H1 (cell line): ENCODE data around the gene GMNN. TPM values are rescaled to one million over a fixed set of nuclear protein-coding genes. Genes with fewer than 3 reads are reported as not detected.

Experiments used
- CTCF ChIA-PET: fragments of 300-600 bp; sonication (Branson Sonifier 250); formaldehyde crosslinking; loops from one replicate; lab custom pipeline; 2021; ENCODE audit not compliant: partially characterized antibody; lab: Charles Lee
- POLR2A ChIA-PET: fragments of 300-600 bp; sonication (Branson Sonifier 250); formaldehyde crosslinking; loops from one replicate; lab custom pipeline; 2021; ENCODE audit warnings: inconsistent platforms; ENCODE audit not compliant: partially characterized antibody; lab: Charles Lee
- DNase-seq, 2 experiments: peaks; one replicate each; pipeline versions ENCODE4 v3.0.0 to v3.0.0-alpha.2; 2010 to 2022; ENCODE audit warnings: low spot score in 2 of 2, low read depth in 1 of 2, mixed read lengths in 1 of 2
- FAIRE-seq: peaks from 2 replicates; lab custom pipeline; 2011; peaks lifted over from hg19 to GRCh38; lab: Jason Lieb, UNC
- H2AFZ ChIP-seq: 2 replicates; pipeline ENCODE4 v1.8.1; 2012; ENCODE audit warnings: low read length, inconsistent platforms
- H2AK5ac ChIP-seq: 2 replicates; pipeline ENCODE4 v1.6.1; 2013; ENCODE audit warnings: low read depth, low read length
- H2BK120ac ChIP-seq: replicated peaks from 2 replicates; pipeline ENCODE3; 2013; ENCODE audit warnings: low read depth, low read length, inconsistent platforms
- H2BK12ac ChIP-seq: 2 replicates; pipeline ENCODE4 v1.6.1; 2013; ENCODE audit warnings: low read depth, low read length
- H2BK15ac ChIP-seq: 2 replicates; pipeline ENCODE4 v1.6.1; 2013; ENCODE audit warnings: low read length
- H2BK20ac ChIP-seq: 2 replicates; pipeline ENCODE4 v1.6.1; 2013; ENCODE audit warnings: low read length
- H2BK5ac ChIP-seq: 2 replicates; pipeline ENCODE4 v1.6.1; 2013; ENCODE audit warnings: low read depth, low read length
- H3K14ac ChIP-seq: 2 replicates; pipeline ENCODE4 v1.6.1; 2013; ENCODE audit warnings: inconsistent platforms; ENCODE audit not compliant: insufficient read length
- H3K18ac ChIP-seq: 2 replicates; pipeline ENCODE4 v1.6.1; 2013; ENCODE audit warnings: low read length; ENCODE audit errors: extremely low read depth
- H3K23ac ChIP-seq: 2 replicates; pipeline ENCODE4 v1.6.1; 2013; ENCODE audit warnings: inconsistent platforms; ENCODE audit not compliant: insufficient read length
- H3K23me2 ChIP-seq: 2 replicates; pipeline ENCODE4 v1.6.1; 2013; ENCODE audit warnings: low read depth, low read length
- H3K27ac ChIP-seq: 2 replicates; pipeline ENCODE4 v1.6.1; 2011; ENCODE audit warnings: low read depth, low read length, inconsistent platforms
- H3K27me3 ChIP-seq, 4 experiments: replicated peaks in 1 of 4; 1 replicate in 1 of 4; 2 replicates in 3 of 4; pipeline versions ENCODE4 v1.6.1 to v1.8.1; 2011 to 2013; ENCODE audit warnings: low read length in 3 of 4, mild to moderate bottlenecking in 3 of 4, inconsistent platforms in 2 of 4, mixed read lengths in 2 of 4, moderate library complexity in 1 of 4; ENCODE audit not compliant: control insufficient read depth in 3 of 4, insufficient read depth in 3 of 4; ENCODE audit errors: extremely low read depth in 1 of 4
- H3K36me3 ChIP-seq, 4 experiments: 2 replicates each; pipeline versions ENCODE4 v1.6.1 to v1.8.1; 2011 to 2013; ENCODE audit warnings: mild to moderate bottlenecking in 4 of 4, low read length in 3 of 4, moderate library complexity in 2 of 4, control low read depth in 1 of 4, inconsistent platforms in 1 of 4; ENCODE audit not compliant: insufficient read depth in 4 of 4, control insufficient read depth in 2 of 4
- H3K4ac ChIP-seq: replicated peaks from 2 replicates; pipeline ENCODE3; 2013; ENCODE audit warnings: low read length, low read depth, mixed read lengths, inconsistent platforms; ENCODE audit not compliant: insufficient read length
- H3K4me1 ChIP-seq, 4 experiments: replicated peaks in 1 of 4; 1 replicate in 1 of 4; 2 replicates in 3 of 4; pipeline versions ENCODE4 v1.6.1 to v1.8.1; 2011 to 2013; ENCODE audit warnings: low read length in 3 of 4, inconsistent platforms in 2 of 4, mixed read lengths in 1 of 4; ENCODE audit not compliant: insufficient read depth in 4 of 4, control insufficient read depth in 3 of 4
- H3K4me2 ChIP-seq, 2 experiments: 2 replicates each; pipeline versions ENCODE4 v1.6.1 to v1.8.1; 2011 to 2013; ENCODE audit warnings: low read depth in 2 of 2, low read length in 2 of 2, control low read depth in 1 of 2, inconsistent platforms in 1 of 2, mild to moderate bottlenecking in 1 of 2; ENCODE audit not compliant: insufficient read depth in 1 of 2
- H3K4me3 ChIP-seq, 4 experiments: fragments of 200-600, 300-600 bp in 1 of 4; sonication (generic), shearing (Covaris generic), sonication (Bioruptor Twin) in 1 of 4; 2 replicates each; pipeline versions ENCODE4 v1.5.1 to v1.8.1; 2011 to 2016; ENCODE audit warnings: low read length in 4 of 4, low read depth in 3 of 4, control low read depth in 2 of 4, inconsistent platforms in 2 of 4, mild to moderate bottlenecking in 2 of 4, mixed read lengths in 1 of 4, moderate library complexity in 1 of 4; ENCODE audit not compliant: insufficient read depth in 2 of 4; ENCODE audit errors: extremely low read depth in 1 of 4
- H3K56ac ChIP-seq: replicated peaks from 2 replicates; pipeline ENCODE3; 2013; ENCODE audit warnings: low read depth, mild to moderate bottlenecking, mixed read lengths, low read length, inconsistent platforms; ENCODE audit not compliant: insufficient read length
- H3K79me1 ChIP-seq: 2 replicates; pipeline ENCODE4 v1.6.1; 2013; ENCODE audit warnings: low read depth, low read length, control low read depth
- H3K79me2 ChIP-seq, 2 experiments: 2 replicates each; pipeline versions ENCODE4 v1.6.1 to v1.8.1; 2012 to 2013; ENCODE audit warnings: low read length in 2 of 2, mild to moderate bottlenecking in 2 of 2, inconsistent platforms in 1 of 2; ENCODE audit not compliant: insufficient read depth in 2 of 2, control insufficient read depth in 1 of 2
- H3K9ac ChIP-seq, 4 experiments: replicated peaks in 1 of 4; 1 replicate in 1 of 4; 2 replicates in 3 of 4; pipeline versions ENCODE4 v1.6.1 to v1.8.1; 2011 to 2013; ENCODE audit warnings: low read depth in 3 of 4, low read length in 3 of 4, control low read depth in 2 of 4, mild to moderate bottlenecking in 2 of 4, moderate library complexity in 2 of 4, inconsistent platforms in 1 of 4; ENCODE audit errors: extremely low read depth in 1 of 4
- H3K9me3 ChIP-seq, 2 experiments: 2 replicates each; pipeline versions ENCODE4 v1.6.1 to v1.8.1; 2012 to 2013; ENCODE audit warnings: mild to moderate bottlenecking in 2 of 2, moderate library complexity in 2 of 2, control low read depth in 1 of 2, inconsistent platforms in 1 of 2, low read depth in 1 of 2, low read length in 1 of 2, mixed read lengths in 1 of 2; ENCODE audit not compliant: insufficient read depth in 2 of 2
- H4K20me1 ChIP-seq, 2 experiments: replicated peaks in 1 of 2; 2 replicates each; pipeline versions ENCODE3 to v1.8.1; 2011 to 2013; ENCODE audit warnings: inconsistent platforms in 2 of 2, low read length in 2 of 2, mild to moderate bottlenecking in 1 of 2; ENCODE audit not compliant: insufficient read depth in 2 of 2, control insufficient read depth in 1 of 2
- H4K5ac ChIP-seq: 2 replicates; pipeline ENCODE4 v1.6.1; 2013; ENCODE audit warnings: low read length, low read depth, mixed read lengths, inconsistent platforms; ENCODE audit not compliant: insufficient read length
- H4K8ac ChIP-seq: 2 replicates; pipeline ENCODE4 v1.8.0; 2013; ENCODE audit warnings: mild to moderate bottlenecking, moderate library complexity, low read length, inconsistent platforms; ENCODE audit not compliant: insufficient read depth; ENCODE audit errors: extremely low read depth
- H4K91ac ChIP-seq: replicated peaks from 2 replicates; pipeline ENCODE3; 2013; ENCODE audit warnings: low read length, mixed read lengths, inconsistent platforms; ENCODE audit not compliant: insufficient read length
- ATF2 ChIP-seq: IDR thresholded peaks from 2 replicates; pipeline ENCODE4 v1.6.1; 2012; ENCODE audit warnings: low read length, inconsistent platforms
- BACH1 ChIP-seq: IDR thresholded peaks from 2 replicates; pipeline ENCODE4 v1.6.1; 2012; ENCODE audit warnings: low read length, improper control_type of control experiment
- CBX5 ChIP-seq: fragments of 300-800, 300-1000 bp; sonication (generic); IDR thresholded peaks from 2 replicates; pipeline ENCODE4 v1.7.1; 2016; ENCODE audit warnings: antibody characterized with exemption, low read length, low read depth
- CHD2 ChIP-seq: IDR thresholded peaks from 2 replicates; pipeline ENCODE4 v1.6.1; 2012; ENCODE audit warnings: low read length, improper control_type of control experiment
- FOSL1 ChIP-seq: IDR thresholded peaks from 2 replicates; pipeline ENCODE4 v1.6.1; 2011; ENCODE audit warnings: mild to moderate bottlenecking, low read depth, low read length, moderate library complexity; ENCODE audit not compliant: insufficient read depth
- GABPA ChIP-seq: IDR thresholded peaks from 2 replicates; pipeline ENCODE4 v1.6.1; 2011; ENCODE audit warnings: mild to moderate bottlenecking, low read length, moderate library complexity, borderline replicate concordance; ENCODE audit not compliant: insufficient read depth
- GTF2F1 ChIP-seq: IDR thresholded peaks from 2 replicates; pipeline ENCODE4 v1.6.1; 2012; ENCODE audit warnings: low read depth, low read length, improper control_type of control experiment, borderline replicate concordance
- RNF2 ChIP-seq: fragments of 200-900, 300-1000 bp; sonication (generic); IDR thresholded peaks from 2 replicates; pipeline ENCODE4 v1.7.1; 2016; ENCODE audit warnings: borderline replicate concordance, low read depth, mild to moderate bottlenecking, antibody characterized with exemption, low read length; ENCODE audit not compliant: poor library complexity, severe bottlenecking; ENCODE audit errors: missing control alignments
- SP4 ChIP-seq: IDR thresholded peaks from 2 replicates; pipeline ENCODE4 v1.6.1; 2012; ENCODE audit warnings: low read length, inconsistent platforms
- SRF ChIP-seq: IDR thresholded peaks from 2 replicates; pipeline ENCODE4 v1.6.1; 2011; ENCODE audit warnings: mild to moderate bottlenecking, low read depth, low read length, moderate library complexity
- TAF7 ChIP-seq: optimal IDR thresholded peaks from 2 replicates; pipeline ENCODE3; 2011; ENCODE audit warnings: low read depth, mild to moderate bottlenecking, inconsistent platforms, low read length, moderate library complexity, borderline replicate concordance
- TCF12 ChIP-seq: IDR thresholded peaks from 2 replicates; pipeline ENCODE4 v1.6.1; 2011; ENCODE audit warnings: low read depth, mild to moderate bottlenecking, low read length
- TEAD4 ChIP-seq: IDR thresholded peaks from 2 replicates; pipeline ENCODE4 v1.6.1; 2012; ENCODE audit warnings: low read depth, low read length, inconsistent platforms, mixed read lengths
- WGBS, 2 experiments: shearing (Covaris generic) in 1 of 2; methylation state at CpG; one replicate each; pipeline versions ENCODE4 v1.1.6 to v1.1.7; 2013 to 2015; ENCODE audit warnings: low lambda C conversion rate in 2 of 2, mixed read lengths in 2 of 2, inconsistent platforms in 1 of 2, low coverage in 1 of 2, missing lambda C conversion rate in 1 of 2; ENCODE audit not compliant: insufficient replicate concordance in 2 of 2, insufficient coverage in 1 of 2, insufficient read length in 1 of 2; ENCODE audit errors: extremely low coverage in 1 of 2, missing lambda C conversion rate in 1 of 2; 5-methylcytosine and 5-hydroxymethylcytosine counted together
- polyA plus RNA-seq, 7 experiments: library from polyadenylated mRNA; depleted of rRNA in 3 of 7; stranded (reverse) in 5 of 7; unstranded in 2 of 7; fragments of >200 nt in 5 of 7; fragments of 200-250 nt in 2 of 7; gene quantifications; 1 replicate in 5 of 7; 2 replicates in 1 of 7; 4 replicates in 1 of 7; pipeline versions ENCODE4 v1.2.1 to v1.2.3, GENCODE V29; 2011 to 2013; ENCODE audit warnings: missing spikeins in 2 of 7, mixed read lengths in 2 of 7
- total RNA-seq: library from RNA; stranded (reverse); fragmentation: NEBNext Ultra II Directional; extraction: Animal tissue kit (Norgen Biotek cat#: 25700); gene quantifications from 2 replicates; pipeline ENCODE4 v1.2.1, GENCODE V29; 2021

Gene GMNN
- total and polyA plus RNA-seq, 2 of the 8 experiments (the other 6 are each of a cell fraction or from before 2014, with no cell fraction given) = 65.9 to 101 TPM

GRCh38 chr6:24823185-24823584, 48.4 kb downstream of the GMNN start:
- peaks cover 0 to 2% (median under 1%) of the 10 kb centered on the region in 4 experiments; a peak in 3 of 8 replicates for H3K36me3 ChIP-seq
- H2BK12ac ChIP-seq = no peak overlapping the region
- H3K9ac ChIP-seq = no peak overlapping the region
- no peak overlapping the region for H3K4me2 ChIP-seq
- H3K14ac ChIP-seq = no peak overlapping the region
- H3K4ac ChIP-seq = no peak overlapping the region
- H3K27me3 ChIP-seq = no peaks in the 10 kb centered on the region
- no peak overlapping the region for H4K91ac ChIP-seq
- POLR2A ChIA-PET = no interaction called here
- H2BK120ac ChIP-seq = no peak overlapping the region
- no peak overlapping the region for H3K27ac ChIP-seq
- no peak overlapping the region for H3K18ac ChIP-seq
- no peaks in the 10 kb centered on the region for H3K23me2 ChIP-seq
- H4K8ac ChIP-seq = no peak overlapping the region
- no peak overlapping the region for H2AFZ ChIP-seq
- no peak overlapping the region for H2BK20ac ChIP-seq
- no peak for FAIRE-seq
- H3K4me3 ChIP-seq = no peak overlapping the region
- no peak overlapping the region for H2BK15ac ChIP-seq
- CTCF ChIA-PET = interaction anchor here (0.6 to 1.8 kb wide), 4 partner anchors 13 to 195 kb away, joined by 3 to 5 read pairs (median 3); no protein-coding TSS in a partner anchor
- H3K56ac ChIP-seq = no peak overlapping the region
- 91% methylated on average over 2 of the region's 2 CpGs; no CpG with 5 or more reads in 1 of the 2 experiments for WGBS, 2 experiments
- H3K4me1 ChIP-seq = 0 out of 7 replicates have a peak, but pooled peaks cover 0 to 2% (median 0%) of the 10 kb centered on the region in 4 experiments
- H2AK5ac ChIP-seq = no peak overlapping the region
- H3K79me2 ChIP-seq = no peaks in the 10 kb centered on the region
- H3K79me1 ChIP-seq = no peaks in the 10 kb centered on the region
- H2BK5ac ChIP-seq = no peak overlapping the region
- no peaks in the 10 kb centered on the region for H4K20me1 ChIP-seq
- no peak overlapping the region for H3K23ac ChIP-seq
- no peak for DNase-seq
- H4K5ac ChIP-seq = no peak overlapping the region
- H3K9me3 ChIP-seq = no peaks in the 10 kb centered on the region
- no peak for TF ChIP-seq TEAD4
- TF ChIP-seq BACH1 = no peak
- TF ChIP-seq SRF = no peak
- no peak for TF ChIP-seq ATF2
- no peak for TF ChIP-seq CHD2
- no peak for TF ChIP-seq SP4
- no peak for TF ChIP-seq TCF12
- TF ChIP-seq GTF2F1 = no peak
- TF ChIP-seq FOSL1 = no peak
- no peak for TF ChIP-seq GABPA
- TF ChIP-seq RNF2 = no peak
- no peak for TF ChIP-seq CBX5
- no peak for TF ChIP-seq TAF7
